ENCODE data around the gene OR2C3. TPM values are rescaled to one million over a fixed set of nuclear protein-coding genes. Genes with fewer than 3 reads are reported as not detected.

The OR2C3 gene
- total and polyA plus RNA-seq, 2 of the 13 experiments (the other 11 are each of a cell fraction or from before 2014, with no cell fraction given), result not detected

- 44% methylated on average over 7 of the region's 8 CpGs for WGBS (ENCODE audit: low lambda C conversion rate)
- no peaks in the 10 kb centered on the region for H4K20me1 ChIP-seq (ENCODE audit: insufficient read depth, low read length)
- no peak overlapping the region for H3K4me2 ChIP-seq (ENCODE audit: low read depth, low read length)
- H3K9ac ChIP-seq (ENCODE audit: insufficient read depth, low read depth, low read length), result no peak overlapping the region
- no peaks in the 10 kb centered on the region for H3K79me2 ChIP-seq (ENCODE audit: insufficient read depth, low read length)
- no peak for TF ChIP-seq HDAC1 (CRISPR knock-in tag; IDR thresholded peaks at IDR 0.05)
- TF ChIP-seq ZNF335 (CRISPR knock-in tag; IDR thresholded peaks at IDR 0.05), result no peak
- TF ChIP-seq ZNF546 (CRISPR knock-in tag; conservative IDR thresholded peaks at IDR 0.05), result no peak
- no peak for TF ChIP-seq ZNF75D (CRISPR knock-in tag; IDR thresholded peaks at IDR 0.05; ENCODE audit: borderline replicate concordance)
- no peak for TF ChIP-seq ZBTB1 (CRISPR knock-in tag; IDR thresholded peaks at IDR 0.05; ENCODE audit: borderline replicate concordance)
- TF ChIP-seq ZNF264 (CRISPR knock-in tag; IDR thresholded peaks at IDR 0.05), result no peak
- TF ChIP-seq SRSF1 (optimal IDR thresholded peaks at IDR 0.05; ENCODE audit: low read depth, low read length), result no peak
- no peak for TF ChIP-seq STAT5B (CRISPR knock-in tag; IDR thresholded peaks at IDR 0.05)
- no peak for TF ChIP-seq ZNF317 (CRISPR knock-in tag; IDR thresholded peaks at IDR 0.05)
- TF ChIP-seq, protein P1, sequence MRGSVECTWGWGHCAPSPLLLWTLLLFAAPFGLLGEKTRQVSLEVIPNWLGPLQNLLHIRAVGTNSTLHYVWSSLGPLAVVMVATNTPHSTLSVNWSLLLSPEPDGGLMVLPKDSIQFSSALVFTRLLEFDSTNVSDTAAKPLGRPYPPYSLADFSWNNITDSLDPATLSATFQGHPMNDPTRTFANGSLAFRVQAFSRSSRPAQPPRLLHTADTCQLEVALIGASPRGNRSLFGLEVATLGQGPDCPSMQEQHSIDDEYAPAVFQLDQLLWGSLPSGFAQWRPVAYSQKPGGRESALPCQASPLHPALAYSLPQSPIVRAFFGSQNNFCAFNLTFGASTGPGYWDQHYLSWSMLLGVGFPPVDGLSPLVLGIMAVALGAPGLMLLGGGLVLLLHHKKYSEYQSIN (CRISPR knock-in tag; IDR thresholded peaks at IDR 0.05; ENCODE audit: borderline replicate concordance), result no peak
- no peak for TF ChIP-seq DNMT1 (CRISPR knock-in tag; IDR thresholded peaks at IDR 0.05)
- TF ChIP-seq ELF4 (CRISPR knock-in tag; IDR thresholded peaks at IDR 0.05; ENCODE audit: borderline replicate concordance), result no peak
- TF ChIP-seq ZNF367 (CRISPR knock-in tag; IDR thresholded peaks at IDR 0.05; ENCODE audit: borderline replicate concordance), result no peak
- TF ChIP-seq NFE2 (CRISPR knock-in tag; IDR thresholded peaks at IDR 0.05), result no peak
- no peak for TF ChIP-seq ZKSCAN8 (CRISPR knock-in tag; IDR thresholded peaks at IDR 0.05; ENCODE audit: borderline replicate concordance)
- ChIA-PET POLR2A (no interaction called here), CTCF (ENCODE audit: low intra/inter-chr PET ratio, low total read pairs) (no interaction called here)
- ATAC-seq, result peak; percentile 40; the same call in 1 of the 3 replicates
- no peaks in the 10 kb centered on the region for H3K36me3 ChIP-seq (replicated peaks in 1 of 2; ENCODE audit: control insufficient read depth in 1 of 2, insufficient read depth in 2 of 2, low read length in 2 of 2)
- no peak overlapping the region for H3K27ac ChIP-seq (ENCODE audit: extremely low read length, insufficient read depth, low read length)
- in situ Hi-C loops (cut with HindIII; ENCODE audit: extremely low pct_ligation_motif_present, low pct_unique_long_range_greater_than_20kb), result no loop called here
- no peak for FAIRE-seq
- H3K4me1 ChIP-seq (ENCODE audit: insufficient read depth, low read length), result no peaks in the 10 kb centered on the region
- intact Hi-C loops (cut with micrococcal nuclease; ENCODE audit: unreplicated experiment), result no loop called here
- no peak overlapping the region for H3K4me3 ChIP-seq (replicated peaks in 1 of 3; ENCODE audit: insufficient read depth in 1 of 3, low read depth in 2 of 3, low read length in 3 of 3)
- H2AFZ ChIP-seq (ENCODE audit: low read length), result no peak overlapping the region
- H3K27me3 ChIP-seq (ENCODE audit: control insufficient read depth in 1 of 2, insufficient read depth in 2 of 2, low read length in 2 of 2), result no peaks in the 10 kb centered on the region; a peak in 1 of 5 replicates
- BruUV-seq (replicated peaks), result no TSS peak
- no peaks in the 10 kb centered on the region for H3K9me3 ChIP-seq (ENCODE audit: low read length)
- no peak for DNase-seq (ENCODE audit: low spot score)
Observed at GRCh38 chr1:247531937-247532336, 4.3 kb downstream of the OR2C3 start.

Measured in HepG2 (cell line).